Measurements from ENCODE around the gene TRIM37. TPM values are rescaled to one million over a fixed set of nuclear protein-coding genes. Genes with fewer than 3 reads are reported as not detected.

Gene TRIM37
- total RNA-seq, 1 donor from 2014 or later, result 25.1 TPM

DNA sequence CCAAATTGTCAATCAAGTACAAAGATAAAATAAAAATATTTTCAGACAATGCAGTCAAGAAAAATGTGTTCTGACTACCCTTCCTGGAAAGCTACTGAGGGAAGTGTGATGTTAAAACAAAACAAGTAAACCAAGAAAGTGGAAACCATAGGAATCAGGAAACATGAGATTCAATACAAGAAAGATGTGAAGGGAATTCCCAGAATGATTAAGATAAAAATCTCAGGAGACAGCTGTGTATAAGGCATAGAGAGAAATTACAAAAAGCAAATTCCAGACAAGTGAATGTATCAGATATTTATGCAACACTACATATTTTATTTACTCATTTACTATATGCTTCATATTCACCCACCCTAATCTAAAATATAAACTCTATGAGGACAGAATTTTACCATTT lies 32.2 kb downstream of the TRIM37 start:
- no peak overlapping the region for H3K4me3 Mint-ChIP-seq
- no peak for DNase-seq (ENCODE audit: extremely low spot score, unreplicated experiment)
- TF ChIP-seq, protein P1, sequence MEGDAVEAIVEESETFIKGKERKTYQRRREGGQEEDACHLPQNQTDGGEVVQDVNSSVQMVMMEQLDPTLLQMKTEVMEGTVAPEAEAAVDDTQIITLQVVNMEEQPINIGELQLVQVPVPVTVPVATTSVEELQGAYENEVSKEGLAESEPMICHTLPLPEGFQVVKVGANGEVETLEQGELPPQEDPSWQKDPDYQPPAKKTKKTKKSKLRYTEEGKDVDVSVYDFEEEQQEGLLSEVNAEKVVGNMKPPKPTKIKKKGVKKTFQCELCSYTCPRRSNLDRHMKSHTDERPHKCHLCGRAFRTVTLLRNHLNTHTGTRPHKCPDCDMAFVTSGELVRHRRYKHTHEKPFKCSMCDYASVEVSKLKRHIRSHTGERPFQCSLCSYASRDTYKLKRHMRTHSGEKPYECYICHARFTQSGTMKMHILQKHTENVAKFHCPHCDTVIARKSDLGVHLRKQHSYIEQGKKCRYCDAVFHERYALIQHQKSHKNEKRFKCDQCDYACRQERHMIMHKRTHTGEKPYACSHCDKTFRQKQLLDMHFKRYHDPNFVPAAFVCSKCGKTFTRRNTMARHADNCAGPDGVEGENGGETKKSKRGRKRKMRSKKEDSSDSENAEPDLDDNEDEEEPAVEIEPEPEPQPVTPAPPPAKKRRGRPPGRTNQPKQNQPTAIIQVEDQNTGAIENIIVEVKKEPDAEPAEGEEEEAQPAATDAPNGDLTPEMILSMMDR (conservative IDR thresholded peaks at IDR 0.05), result no peak
- H3K9me3 Mint-ChIP-seq, result no peaks in the 10 kb centered on the region
- H3K27ac Mint-ChIP-seq, result no peak overlapping the region
- no peaks in the 10 kb centered on the region for H3K27me3 Mint-ChIP-seq
- H3K4me1 Mint-ChIP-seq (ENCODE audit: unreplicated experiment), result no peaks in the 10 kb centered on the region
- H3K36me3 Mint-ChIP-seq, result peaks cover 24% of the 10 kb centered on the region

DNA sequence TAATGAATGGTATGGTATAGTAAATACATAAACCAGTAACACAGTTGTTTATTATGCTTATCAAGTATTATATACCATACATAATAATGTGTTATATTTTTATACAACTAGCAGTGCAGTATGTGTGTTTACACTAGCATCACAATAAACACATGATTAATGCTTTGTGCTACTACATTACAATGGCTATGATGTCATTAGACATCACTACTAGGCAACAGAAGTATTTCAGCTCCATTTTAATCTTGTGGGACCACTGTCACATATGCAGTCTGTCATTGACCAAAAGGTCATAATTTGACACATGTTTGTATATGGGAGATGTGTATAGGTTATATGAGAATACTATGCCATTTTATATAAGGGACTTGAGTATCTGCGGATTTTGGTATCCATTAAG lies 32.7 kb downstream of the TRIM37 start:
- no peaks in the 10 kb centered on the region for H3K9me3 Mint-ChIP-seq
- no peak for DNase-seq (ENCODE audit: extremely low spot score, unreplicated experiment)
- H3K27ac Mint-ChIP-seq, result no peak overlapping the region
- H3K4me3 Mint-ChIP-seq, result no peak overlapping the region
- peaks cover 19% of the 10 kb centered on the region for H3K36me3 Mint-ChIP-seq
- no peaks in the 10 kb centered on the region for H3K4me1 Mint-ChIP-seq (ENCODE audit: unreplicated experiment)
- H3K27me3 Mint-ChIP-seq, result no peaks in the 10 kb centered on the region
- TF ChIP-seq, protein P1 (conservative IDR thresholded peaks at IDR 0.05), result no peak

DNA sequence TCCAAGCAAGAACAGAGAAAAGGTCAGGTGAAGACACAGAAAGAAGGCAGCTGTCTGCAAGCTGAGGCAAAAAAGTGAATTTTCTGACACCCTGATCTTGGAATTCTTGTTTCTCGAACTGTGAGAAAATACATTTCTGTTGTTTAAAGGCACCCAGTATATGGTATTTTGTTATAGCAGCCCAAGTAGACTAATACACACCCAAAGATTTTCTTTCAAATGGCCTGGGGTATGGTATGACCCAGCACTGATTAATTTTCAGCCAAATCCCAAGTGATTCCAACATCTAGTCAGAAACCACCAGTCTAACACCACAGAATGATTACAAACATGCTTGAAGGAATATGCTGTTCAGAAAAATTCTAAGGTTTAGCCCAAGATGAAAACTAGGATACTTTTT lies 36.8 kb downstream of the TRIM37 start:
- Mint-ChIP-seq H3K4me3 (no peak overlapping the region), H3K36me3 (peaks cover 22% of the 10 kb centered on the region), H3K4me1 (ENCODE audit: unreplicated experiment) (no peaks in the 10 kb centered on the region), H3K9me3 (no peaks in the 10 kb centered on the region), H3K27me3 (no peaks in the 10 kb centered on the region), H3K27ac (no peak overlapping the region)
- TF ChIP-seq, protein P1 (conservative IDR thresholded peaks at IDR 0.05), result no peak
- DNase-seq (ENCODE audit: extremely low spot score, unreplicated experiment), result no peak

DNA sequence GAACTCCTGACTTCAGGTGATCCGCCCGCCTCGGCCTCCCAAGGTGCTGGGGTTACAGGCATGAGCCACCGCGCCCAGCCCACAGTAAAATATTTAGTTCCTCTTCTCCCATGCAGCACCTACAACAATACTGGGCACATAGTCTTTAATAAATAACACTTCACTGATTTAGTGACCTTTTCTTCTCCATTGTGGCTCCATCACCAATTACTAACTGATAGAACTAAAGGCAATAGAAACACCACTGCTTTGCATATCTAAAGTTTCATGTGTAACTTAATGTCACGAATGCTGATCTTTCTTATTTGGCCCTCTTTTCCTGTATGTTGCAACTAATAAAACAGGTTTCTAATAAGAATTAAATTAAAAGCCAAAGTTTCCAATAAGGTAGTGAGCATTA lies 38.9 kb downstream of the TRIM37 start:
- no peaks in the 10 kb centered on the region for H3K4me1 Mint-ChIP-seq (ENCODE audit: unreplicated experiment)
- no peaks in the 10 kb centered on the region for H3K9me3 Mint-ChIP-seq

DNA sequence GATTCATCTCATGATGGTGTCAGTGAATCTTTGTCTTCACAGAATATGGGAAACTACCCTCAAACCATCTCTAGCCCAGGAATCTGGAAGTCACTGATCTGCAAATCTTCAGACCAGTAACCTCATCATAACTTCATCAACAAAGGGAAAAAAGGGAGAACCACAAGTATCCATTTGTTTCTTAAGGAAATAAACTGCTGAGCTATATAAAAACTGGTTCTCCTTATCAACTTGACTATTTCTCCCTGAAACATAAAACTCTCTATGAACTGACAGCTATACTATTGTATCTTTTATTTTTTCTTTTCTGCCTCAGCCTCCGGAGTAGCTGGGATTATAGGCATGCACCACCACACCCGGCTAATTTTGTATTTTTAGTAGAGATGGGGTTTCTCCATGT lies 39.3 kb downstream of the TRIM37 start:
- Mint-ChIP-seq H3K4me3 (no peak overlapping the region), H3K27ac (no peak overlapping the region), H3K27me3 (no peaks in the 10 kb centered on the region), H3K4me1 (ENCODE audit: unreplicated experiment) (no peaks in the 10 kb centered on the region), H3K9me3 (no peaks in the 10 kb centered on the region), H3K36me3 (peaks cover 28% of the 10 kb centered on the region)
- DNase-seq (ENCODE audit: extremely low spot score, unreplicated experiment), result no peak
- TF ChIP-seq, protein P1 (conservative IDR thresholded peaks at IDR 0.05), result no peak

More for the DNA sequence above, 38.9 kb downstream of the TRIM37 start:
- Mint-ChIP-seq H3K27ac (no peak overlapping the region), H3K27me3 (no peaks in the 10 kb centered on the region), H3K4me3 (no peak overlapping the region), H3K36me3 (peaks cover 24% of the 10 kb centered on the region)
- no peak for DNase-seq (ENCODE audit: extremely low spot score, unreplicated experiment)
- TF ChIP-seq, protein P1 (conservative IDR thresholded peaks at IDR 0.05), result no peak

DNA sequence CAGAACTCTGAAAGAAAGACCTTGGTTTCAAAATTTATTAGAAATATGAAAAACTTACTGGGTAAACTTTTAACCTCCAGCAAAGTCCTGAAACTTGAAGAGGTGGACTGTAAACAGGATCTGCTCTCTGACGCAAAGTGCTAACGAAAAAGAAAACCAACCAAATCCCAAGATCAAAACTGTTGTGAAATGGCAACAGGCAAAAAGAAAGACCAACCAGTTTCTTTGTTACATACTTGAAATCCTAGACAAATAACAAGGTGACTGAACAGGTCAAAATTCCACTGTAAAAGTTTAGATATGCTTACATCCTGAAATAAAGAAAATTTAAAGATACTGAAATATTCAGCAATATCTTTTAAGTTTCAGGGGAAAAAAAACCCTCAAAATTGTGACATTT lies 44.2 kb downstream of the TRIM37 start:
- H3K27ac Mint-ChIP-seq, result no peak overlapping the region
- DNase-seq (ENCODE audit: extremely low spot score, unreplicated experiment), result no peak
- H3K4me1 Mint-ChIP-seq (ENCODE audit: unreplicated experiment), result no peaks in the 10 kb centered on the region
- H3K9me3 Mint-ChIP-seq, result no peaks in the 10 kb centered on the region
- no peaks in the 10 kb centered on the region for H3K27me3 Mint-ChIP-seq
- H3K4me3 Mint-ChIP-seq, result no peak overlapping the region
- TF ChIP-seq, protein P1 (conservative IDR thresholded peaks at IDR 0.05), result no peak
- H3K36me3 Mint-ChIP-seq, result peaks cover 19% of the 10 kb centered on the region
